T-helper 2 cell treated with Interferon-gamma antibody and Interleukin-4, amounts not matched to agents 5 μg/mL and 100 μg/mL, for 36 hours (primary cell): Measurements from ENCODE around the gene NDUFS6.
"Not testable (repeated sequence)": the region's sequence is repeated elsewhere in the genome, so short reads cannot be mapped to it uniquely, and the experiment has no call there.

Experiments
- DNase-seq: peaks from one replicate; pipeline ENCODE4 v3.0.0; 2021; ENCODE audit warnings: low spot score
- H3K27ac Mint-ChIP-seq: one replicate; pipeline ENCODE4 v1.8.0; 2021; ENCODE audit warnings: mild to moderate bottlenecking, mixed read lengths
- H3K27me3 Mint-ChIP-seq: one replicate; pipeline ENCODE4 v1.8.0; 2021; ENCODE audit warnings: low read depth, mixed read lengths
- H3K36me3 Mint-ChIP-seq: one replicate; pipeline ENCODE4 v1.8.0; 2021; ENCODE audit warnings: low read depth, mixed read lengths
- H3K4me1 Mint-ChIP-seq: one replicate; pipeline ENCODE4 v1.8.0; 2021; ENCODE audit warnings: low read depth, mixed read lengths
- H3K4me3 Mint-ChIP-seq: one replicate; pipeline ENCODE4 v1.8.0; 2022; ENCODE audit warnings: mild to moderate bottlenecking, moderate library complexity, mixed read lengths
- H3K9me3 Mint-ChIP-seq: one replicate; pipeline ENCODE4 v1.8.0; 2021; ENCODE audit warnings: mixed read lengths

The NDUFS6 gene

DNA sequence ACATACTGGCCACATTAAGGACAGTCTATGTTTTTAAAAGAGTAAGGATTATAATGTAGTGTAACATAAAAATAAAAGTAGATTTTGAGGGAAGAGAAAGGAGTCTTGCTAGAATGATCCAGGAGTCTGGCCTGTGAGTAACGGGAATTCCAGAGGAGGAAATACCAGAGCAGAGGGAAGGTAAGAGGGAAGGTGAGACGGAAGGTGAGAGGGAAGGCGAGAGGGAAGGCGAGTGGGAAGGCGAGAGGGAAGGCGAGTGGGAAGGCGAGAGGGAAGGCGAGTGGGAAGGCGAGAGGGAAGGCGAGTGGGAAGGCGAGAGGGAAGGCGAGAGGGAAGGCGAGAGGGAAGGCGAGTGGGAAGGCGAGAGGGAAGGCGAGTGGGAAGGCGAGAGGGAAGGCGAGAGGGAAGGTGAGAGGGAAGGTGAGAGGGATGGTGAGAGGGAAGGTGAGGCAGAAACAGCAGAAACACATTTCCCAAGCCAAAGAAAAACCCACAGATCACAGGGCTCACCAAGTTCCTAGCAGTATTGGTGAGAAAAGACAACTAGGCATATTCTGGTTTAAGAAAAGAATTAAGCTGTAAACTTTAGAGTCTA, 15.4 kb downstream of the NDUFS6 start:
- not testable (repeated sequence) for H3K9me3 Mint-ChIP-seq

DNA sequence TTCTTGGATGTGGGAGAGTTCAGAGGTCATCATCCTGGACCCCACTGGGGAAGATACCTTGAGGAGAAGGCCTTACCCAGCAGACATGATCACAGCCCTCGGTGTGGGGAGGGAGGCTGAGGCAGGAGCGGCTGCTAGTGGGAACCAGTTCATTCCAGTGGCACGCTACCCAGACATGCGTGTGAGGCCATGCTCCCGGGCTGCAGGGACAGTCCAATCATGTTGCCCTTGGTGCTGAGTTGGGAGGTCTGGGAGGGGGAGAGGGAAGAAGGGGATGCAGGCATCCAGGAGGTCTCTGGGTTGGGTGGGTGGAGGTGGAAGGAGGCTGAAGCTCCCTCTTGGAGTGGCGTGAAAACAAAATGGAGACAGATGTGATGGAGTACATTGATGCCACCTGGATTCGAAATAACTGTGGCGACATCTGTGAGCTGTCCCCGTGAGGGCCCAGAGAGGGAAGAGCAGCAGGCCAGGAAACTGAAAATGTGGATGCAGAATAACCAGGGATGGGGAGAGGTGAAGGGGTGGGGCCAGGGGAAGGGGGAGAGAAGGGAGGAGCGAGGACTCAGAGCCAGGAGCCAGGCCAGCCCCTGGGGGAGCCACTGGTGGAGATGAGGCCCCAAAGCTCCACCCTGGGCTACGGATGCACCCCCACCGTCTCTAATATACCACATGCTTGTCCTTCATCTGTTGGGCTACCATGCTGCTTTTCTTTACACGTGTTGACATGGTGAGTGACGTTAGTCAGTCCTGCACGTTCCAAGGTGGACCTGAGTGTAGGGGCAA, 16.2 kb downstream of the NDUFS6 start:
- no peaks in the 10 kb centered on the region for H3K4me1 Mint-ChIP-seq
- no peak for DNase-seq
- H3K4me3 Mint-ChIP-seq = no peak overlapping the region
- no peaks in the 10 kb centered on the region for H3K27me3 Mint-ChIP-seq
- H3K27ac Mint-ChIP-seq = no peak overlapping the region
- peaks cover 62% of the 10 kb centered on the region for H3K36me3 Mint-ChIP-seq
- H3K9me3 Mint-ChIP-seq = no peaks in the 10 kb centered on the region

More for the DNA sequence above, 15.4 kb downstream of the NDUFS6 start:
- peaks cover 65% of the 10 kb centered on the region for H3K36me3 Mint-ChIP-seq
- DNase-seq, H3K27ac Mint-ChIP-seq, H3K4me1 Mint-ChIP-seq, H3K27me3 Mint-ChIP-seq, H3K4me3 Mint-ChIP-seq: not testable (repeated sequence)

DNA sequence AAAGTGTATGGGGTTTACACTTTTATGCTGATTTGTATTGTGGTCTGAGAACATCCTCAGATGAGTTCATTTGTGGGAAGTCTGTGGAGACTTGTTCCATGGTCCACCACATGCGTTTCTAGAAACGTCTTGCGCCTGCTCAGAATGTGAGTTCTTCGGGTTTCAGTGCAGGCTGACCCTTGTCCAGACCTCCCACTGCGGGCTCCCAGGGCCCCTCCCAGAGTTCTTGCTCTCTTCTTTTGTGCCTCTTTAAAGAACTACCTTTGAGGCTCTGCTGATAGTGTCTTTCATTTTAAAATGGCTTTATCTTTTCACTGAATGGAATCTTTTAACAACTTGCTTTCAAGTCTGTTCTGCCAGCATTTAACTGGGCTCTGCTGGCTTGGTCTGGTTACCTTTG, 17.6 kb downstream of the NDUFS6 start:
- no peak for DNase-seq
- Mint-ChIP-seq H3K27ac (no peak overlapping the region), H3K27me3 (no peaks in the 10 kb centered on the region), H3K4me3 (no peak overlapping the region), H3K36me3 (peaks cover 55% of the 10 kb centered on the region), H3K9me3 (no peaks in the 10 kb centered on the region), H3K4me1 (no peaks in the 10 kb centered on the region)

DNA sequence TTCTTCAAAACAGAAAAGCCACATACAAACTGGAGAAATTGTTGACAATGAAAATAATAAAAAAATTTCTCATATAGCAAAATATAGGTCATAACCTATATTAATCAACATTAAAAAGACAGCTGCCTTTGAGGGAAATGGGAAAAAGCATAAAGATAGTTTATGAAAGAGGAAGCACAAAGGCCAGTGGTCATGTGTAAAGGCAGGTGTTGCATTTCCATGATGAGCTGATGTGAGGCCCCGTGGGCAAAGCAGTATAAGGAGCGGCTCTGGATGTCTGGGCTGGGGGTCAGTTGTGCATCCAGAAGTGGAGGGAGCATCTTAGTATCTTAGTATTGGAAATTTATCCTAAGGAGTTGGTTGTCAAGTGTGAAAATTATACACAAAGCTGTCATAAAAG, 18.3 kb downstream of the NDUFS6 start:
- Mint-ChIP-seq H3K36me3 (peaks cover 48% of the 10 kb centered on the region), H3K27me3 (no peaks in the 10 kb centered on the region), H3K27ac (no peak overlapping the region), H3K9me3 (no peaks in the 10 kb centered on the region), H3K4me3 (no peak overlapping the region), H3K4me1 (no peaks in the 10 kb centered on the region)
- no peak for DNase-seq

DNA sequence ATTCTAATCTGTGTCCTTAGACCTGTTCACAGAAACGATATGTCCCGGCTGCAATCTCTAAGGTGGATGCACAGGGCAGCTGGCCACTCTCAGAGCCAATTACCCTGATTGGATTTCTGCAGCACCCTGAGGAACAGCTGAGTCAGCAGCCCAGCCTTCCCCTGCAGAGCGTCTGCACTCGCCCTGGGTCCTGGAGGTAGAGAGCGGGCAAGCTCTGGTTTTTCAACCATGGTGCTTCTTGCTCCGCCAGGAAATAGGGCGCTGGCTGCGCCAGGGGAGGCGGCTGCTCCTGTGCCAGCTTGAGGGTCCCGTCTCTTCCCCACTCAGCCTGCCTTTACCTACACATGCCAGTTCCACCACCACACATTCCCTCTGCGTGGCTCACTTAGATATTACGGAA, 19.2 kb downstream of the NDUFS6 start:
- H3K27ac Mint-ChIP-seq = no peak overlapping the region
- no peak for DNase-seq
- peaks cover 40% of the 10 kb centered on the region for H3K36me3 Mint-ChIP-seq
- H3K4me1 Mint-ChIP-seq = no peaks in the 10 kb centered on the region
- H3K9me3 Mint-ChIP-seq = no peaks in the 10 kb centered on the region
- H3K27me3 Mint-ChIP-seq = no peaks in the 10 kb centered on the region
- no peak overlapping the region for H3K4me3 Mint-ChIP-seq

DNA sequence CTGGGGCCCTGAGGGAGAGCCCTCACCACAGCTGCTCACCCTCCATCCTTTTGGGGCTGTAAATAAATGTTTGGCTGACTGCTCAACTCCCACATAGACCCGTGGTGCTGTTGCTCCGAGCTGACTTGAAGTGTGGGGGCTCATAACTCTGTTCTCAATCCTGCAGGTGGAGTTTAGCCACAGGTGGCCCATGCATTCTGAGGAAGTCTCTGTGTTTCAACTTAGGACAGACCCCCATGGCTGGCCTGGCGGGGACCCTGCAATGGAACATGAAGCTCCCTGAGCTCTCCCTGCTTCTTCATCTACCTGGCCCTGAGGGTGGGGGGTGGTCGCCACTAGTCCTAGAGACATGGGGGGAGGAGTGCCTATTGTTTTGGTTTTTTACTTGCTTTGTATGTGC, 19.7 kb downstream of the NDUFS6 start:
- Mint-ChIP-seq H3K27me3 (no peaks in the 10 kb centered on the region), H3K27ac (no peak overlapping the region), H3K4me1 (no peaks in the 10 kb centered on the region), H3K36me3 (peaks cover 36% of the 10 kb centered on the region), H3K4me3 (no peak overlapping the region), H3K9me3 (no peaks in the 10 kb centered on the region)
- DNase-seq = no peak

DNA sequence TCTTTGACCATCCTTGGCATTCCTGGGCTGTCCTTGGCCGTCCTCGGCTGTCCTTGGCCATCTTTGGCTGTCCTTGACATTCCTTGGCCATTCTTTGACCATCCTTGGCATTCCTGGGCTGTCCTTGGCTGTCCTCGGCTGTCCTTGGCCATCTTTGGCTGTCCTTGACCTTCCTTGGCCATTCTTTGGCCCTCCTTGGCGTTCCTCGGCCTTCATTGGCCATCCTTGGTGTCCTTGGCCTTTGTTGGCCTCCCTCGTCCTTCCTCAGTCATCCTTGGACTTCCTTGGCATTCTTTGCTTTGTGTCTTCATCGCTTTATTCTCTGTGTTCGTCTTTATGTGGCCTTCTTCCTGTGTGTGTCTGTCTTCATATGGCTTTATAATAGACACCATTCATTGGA, 20.7 kb downstream of the NDUFS6 start:
- Mint-ChIP-seq H3K9me3 (no peaks in the 10 kb centered on the region), H3K4me3 (no peak overlapping the region), H3K4me1 (no peaks in the 10 kb centered on the region), H3K27ac (no peak overlapping the region), H3K36me3 (peaks cover 31% of the 10 kb centered on the region), H3K27me3 (no peaks in the 10 kb centered on the region)
- no peak for DNase-seq

DNA sequence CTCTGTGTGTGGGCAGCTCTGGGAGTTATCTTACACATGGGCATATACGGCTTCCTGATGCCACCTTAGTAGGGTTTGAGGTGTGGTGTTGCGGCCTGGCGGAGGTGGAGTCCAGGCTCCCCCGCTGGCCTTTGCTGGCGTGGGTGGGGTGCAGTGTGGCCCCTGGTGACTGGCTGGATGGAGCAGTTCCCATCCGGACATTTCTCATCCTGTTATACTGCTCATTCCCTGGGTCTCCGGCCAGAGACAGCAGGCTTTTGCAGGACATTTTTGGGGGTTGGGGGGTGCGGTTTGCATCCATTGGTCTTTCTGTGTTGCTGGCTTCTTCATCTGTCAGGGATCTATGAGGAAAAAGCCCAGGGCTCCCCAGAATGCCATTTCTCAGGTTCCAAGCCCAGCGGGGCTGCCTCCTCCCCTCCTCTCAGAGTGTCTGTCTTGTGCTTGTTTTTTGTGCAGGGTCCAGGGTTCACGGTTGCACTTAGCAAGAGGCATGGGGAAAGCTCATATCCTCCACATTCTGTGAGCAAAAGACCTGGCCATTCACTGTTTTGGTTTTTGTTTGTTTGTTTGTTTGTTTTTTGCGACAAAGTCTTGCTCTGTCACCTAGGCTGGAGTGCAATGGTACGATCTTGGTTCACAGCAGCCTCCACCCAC, 22.3 kb downstream of the NDUFS6 start:
- DNase-seq = no peak
- H3K4me1 Mint-ChIP-seq = no peaks in the 10 kb centered on the region
- H3K9me3 Mint-ChIP-seq = no peaks in the 10 kb centered on the region
- H3K4me3 Mint-ChIP-seq = no peak overlapping the region
- H3K27ac Mint-ChIP-seq = no peak overlapping the region
- no peaks in the 10 kb centered on the region for H3K27me3 Mint-ChIP-seq
- peaks cover 15% of the 10 kb centered on the region for H3K36me3 Mint-ChIP-seq

DNA sequence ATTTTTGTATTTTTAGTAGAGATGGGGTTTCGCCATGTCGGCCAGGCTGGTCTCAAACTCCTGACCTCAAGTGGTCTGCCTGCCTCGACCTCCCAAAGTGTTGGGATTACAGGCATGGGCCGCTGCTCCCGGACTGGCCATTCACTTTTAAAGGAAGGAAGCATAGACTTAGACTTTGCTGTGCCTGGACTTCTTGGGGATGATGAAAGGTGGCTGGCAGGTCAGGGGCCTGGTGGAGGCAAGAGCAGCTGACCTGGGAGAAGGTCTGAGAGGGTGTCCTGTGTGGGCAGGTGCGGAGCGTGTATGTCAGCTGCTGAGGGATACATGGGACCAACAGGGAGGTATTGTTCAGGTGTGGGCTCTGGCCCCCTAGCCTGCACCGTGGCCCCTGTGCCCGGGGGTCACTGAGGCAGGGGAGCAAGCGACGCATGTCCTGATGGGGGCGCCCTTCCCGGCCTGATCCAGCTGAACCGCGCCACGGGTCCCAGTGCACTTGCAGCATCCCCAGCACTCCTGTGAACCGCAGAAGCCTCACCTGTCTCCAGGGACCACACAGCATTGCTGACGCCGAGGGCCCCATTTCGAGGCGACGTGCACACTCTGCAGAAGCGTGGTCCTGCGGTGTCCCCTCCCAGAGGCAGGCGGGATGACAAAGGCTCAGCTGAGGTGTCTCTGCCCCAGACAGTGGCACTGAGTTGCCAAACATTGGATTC, 23.1 kb downstream of the NDUFS6 start:
- no peaks in the 10 kb centered on the region for H3K9me3 Mint-ChIP-seq
- H3K4me1 Mint-ChIP-seq = no peaks in the 10 kb centered on the region
- no peak overlapping the region for H3K27ac Mint-ChIP-seq
- H3K36me3 Mint-ChIP-seq = peaks cover 8% of the 10 kb centered on the region
- DNase-seq = no peak
- H3K4me3 Mint-ChIP-seq = no peak overlapping the region
- no peaks in the 10 kb centered on the region for H3K27me3 Mint-ChIP-seq

DNA sequence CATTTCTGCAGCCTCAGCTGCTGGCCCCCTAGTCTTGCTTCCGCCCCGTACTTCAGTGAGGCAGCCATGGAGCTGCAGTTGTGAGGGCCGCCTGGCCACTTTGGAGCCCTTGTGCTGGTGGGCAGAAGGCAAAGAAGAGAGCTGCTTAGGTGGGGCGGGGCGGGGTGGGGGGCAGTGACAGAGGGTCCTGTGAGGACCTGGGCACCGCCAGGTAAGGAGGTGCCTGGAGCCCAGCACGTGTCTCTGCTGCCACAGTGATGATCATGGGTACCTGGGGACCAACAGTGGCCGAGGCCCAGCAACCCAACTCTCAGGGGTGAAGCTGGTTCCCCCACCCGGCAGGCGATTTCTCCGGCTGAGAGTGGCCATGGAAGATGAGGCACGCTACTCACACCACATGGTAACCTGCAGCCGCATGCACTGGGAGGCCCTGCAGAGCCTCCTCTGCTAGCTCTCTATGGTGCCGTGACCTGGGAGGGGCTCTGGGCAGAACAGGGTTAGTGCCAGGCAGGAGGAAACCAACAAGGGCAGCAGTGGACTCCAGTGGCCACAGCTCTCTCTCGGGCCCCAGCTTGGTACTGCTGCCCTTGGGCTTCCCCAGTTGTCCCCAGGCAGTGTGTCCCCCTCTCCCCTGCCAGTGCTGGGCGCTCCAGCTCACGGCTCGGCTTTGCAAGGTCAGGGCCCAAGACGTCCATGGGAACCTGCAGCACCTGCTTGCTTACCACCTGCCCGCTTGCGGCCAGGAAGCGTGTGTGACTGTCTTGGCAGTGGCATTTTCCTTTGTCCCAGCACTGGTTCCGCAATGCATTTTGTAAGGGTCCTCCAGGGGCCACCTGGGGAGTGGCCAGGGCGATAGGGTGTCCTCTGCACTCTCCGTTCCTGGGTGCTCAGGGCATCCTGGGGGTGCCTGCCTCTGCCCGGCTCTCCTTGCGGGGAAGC, 24.0 kb downstream of the NDUFS6 start:
- no peaks in the 10 kb centered on the region for H3K9me3 Mint-ChIP-seq
- H3K4me3 Mint-ChIP-seq = no peak overlapping the region
- H3K36me3 Mint-ChIP-seq = peaks cover 8% of the 10 kb centered on the region
- no peak for DNase-seq
- H3K27me3 Mint-ChIP-seq = no peaks in the 10 kb centered on the region
- H3K27ac Mint-ChIP-seq = no peak overlapping the region
- no peaks in the 10 kb centered on the region for H3K4me1 Mint-ChIP-seq

DNA sequence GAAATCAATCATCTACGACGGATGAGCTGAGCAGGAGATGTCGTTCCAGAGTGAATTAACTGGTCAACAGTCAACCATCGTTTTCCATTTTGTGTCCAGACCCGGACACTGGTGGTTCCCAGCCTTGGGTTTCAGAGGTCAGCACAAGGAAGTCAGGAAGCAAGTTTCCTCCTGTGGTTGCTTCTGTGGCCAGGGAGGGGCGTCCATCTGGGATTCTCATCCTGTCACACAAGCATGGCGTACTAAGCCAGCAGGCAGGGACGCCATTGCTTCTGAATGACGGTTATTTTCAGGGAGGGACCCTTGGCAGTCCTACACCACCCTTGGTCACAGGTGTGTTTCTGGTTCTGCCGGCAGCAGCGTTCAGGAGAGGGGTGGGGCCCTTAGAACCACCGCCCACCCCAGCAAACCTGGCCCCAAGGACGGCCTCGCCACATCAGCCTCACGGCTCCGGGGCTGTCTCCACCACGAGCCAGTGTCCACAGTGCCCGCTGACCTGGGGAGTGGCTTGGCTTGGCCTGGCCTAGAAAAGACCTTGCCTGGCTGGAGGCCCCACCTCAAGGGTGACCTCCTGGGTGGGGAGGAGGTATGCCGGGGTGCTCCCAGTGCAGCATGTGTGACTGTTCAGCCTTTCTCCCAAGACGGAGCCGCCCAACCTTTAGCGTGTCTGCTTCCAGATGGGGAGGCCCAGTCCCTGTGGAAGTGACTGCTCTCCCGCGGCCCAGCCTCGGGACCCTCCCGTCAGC, 25.2 kb downstream of the NDUFS6 start:
- DNase-seq = no peak
- Mint-ChIP-seq H3K36me3 (peaks cover 5% of the 10 kb centered on the region), H3K4me1 (no peaks in the 10 kb centered on the region), H3K27me3 (no peaks in the 10 kb centered on the region), H3K27ac (no peak overlapping the region), H3K9me3 (no peaks in the 10 kb centered on the region), H3K4me3 (no peak overlapping the region)

DNA sequence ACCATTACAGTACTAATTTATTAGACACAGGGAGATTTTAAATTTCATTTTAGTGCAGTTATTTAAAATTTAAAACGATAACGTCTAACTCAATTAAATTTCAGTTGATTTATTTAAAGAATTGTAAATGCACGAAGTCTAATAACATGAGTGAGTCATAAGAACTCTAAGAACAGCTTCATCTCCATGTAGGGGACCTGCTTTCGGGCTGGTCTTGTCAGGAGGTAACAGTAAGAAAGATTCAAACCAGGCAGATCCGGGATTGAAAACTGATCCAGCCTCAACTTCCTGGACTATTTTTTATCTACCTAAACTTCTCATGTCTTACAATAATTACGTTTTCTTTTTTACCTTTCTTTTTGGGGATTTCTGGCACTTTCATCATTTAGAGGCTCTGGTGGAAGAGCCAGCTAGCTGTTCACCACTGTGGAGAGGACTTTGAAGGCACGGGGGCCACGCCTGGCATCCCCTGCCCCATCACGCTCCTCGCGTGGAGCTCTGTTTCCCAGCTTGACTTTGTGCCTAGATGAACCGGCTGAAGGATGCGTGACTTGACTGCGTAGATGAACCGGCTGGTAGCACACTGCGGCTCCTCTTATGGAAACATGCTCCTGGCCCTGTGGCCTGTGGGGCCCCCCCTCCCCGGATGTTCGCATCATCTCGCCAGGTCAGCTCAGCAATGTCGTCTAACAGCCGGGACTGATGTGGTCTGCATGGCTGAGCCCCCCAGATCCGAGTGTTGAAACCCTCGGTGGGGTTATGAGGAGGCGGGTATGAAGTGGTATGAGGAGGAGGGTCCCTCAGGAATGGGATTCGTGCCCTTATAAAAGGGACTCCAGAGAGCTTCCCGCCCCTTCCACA, 26.0 kb downstream of the NDUFS6 start:
- Mint-ChIP-seq H3K4me3 (no peak overlapping the region), H3K27ac (no peak overlapping the region), H3K36me3 (no peaks in the 10 kb centered on the region), H3K9me3 (no peaks in the 10 kb centered on the region), H3K4me1 (no peaks in the 10 kb centered on the region), H3K27me3 (no peaks in the 10 kb centered on the region)
- DNase-seq = no peak
